Measurements from ENCODE around the gene PRR7. TPM values are rescaled to one million over a fixed set of nuclear protein-coding genes. Genes with fewer than 3 reads are reported as not detected.

The PRR7 gene
- total and polyA plus RNA-seq, 2 of the 4 experiments (the other 2 are of a cell fraction): 1.1 to 10.1 TPM

DNA sequence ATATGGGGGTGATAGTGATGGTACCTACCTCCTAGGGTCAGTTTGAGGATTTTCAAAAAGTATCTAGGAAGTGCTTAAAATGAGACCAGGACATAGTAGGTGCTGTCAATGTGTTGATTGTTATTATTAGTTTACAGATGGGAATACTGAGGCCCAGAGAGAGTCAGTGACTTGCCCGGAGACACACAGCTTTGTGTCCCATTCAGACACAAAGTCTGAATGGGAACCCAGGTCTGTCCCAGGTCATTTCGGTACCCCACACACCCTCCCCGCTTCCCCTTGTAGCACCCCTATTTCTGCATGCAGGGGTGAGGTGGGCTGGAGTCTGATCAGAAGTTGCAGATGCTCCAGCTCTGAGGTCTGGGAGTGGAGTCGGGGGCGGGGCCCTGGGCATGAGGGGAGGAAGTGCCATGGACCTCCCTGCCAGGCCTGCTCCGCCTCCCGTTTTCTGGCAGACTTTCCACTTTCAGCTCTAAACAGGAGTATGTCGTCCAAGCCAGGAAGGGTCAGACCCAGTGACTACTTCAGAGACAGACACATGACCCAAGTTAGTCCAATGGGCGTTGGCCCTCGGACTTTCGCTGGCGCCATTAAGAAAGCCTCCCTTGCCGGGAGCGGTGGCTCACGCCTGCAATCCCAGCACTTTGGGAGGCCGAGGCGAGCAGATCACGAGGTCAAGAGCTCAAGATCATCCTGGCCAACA lies 30.1 kb downstream of the PRR7 start:
- H4K8ac ChIP-seq (ENCODE audit: low read depth in 2 of 2, low read length in 2 of 2): no peak overlapping the region
- no peak overlapping the region for H3K23ac ChIP-seq (ENCODE audit: low read depth, low read length)
- H3K27ac ChIP-seq (ENCODE audit: insufficient read depth, low read length): no peak overlapping the region
- no peak overlapping the region for H3K4me2 ChIP-seq (ENCODE audit: low read depth, low read length)
- H4K5ac ChIP-seq (ENCODE audit: low read depth, low read length): no peak overlapping the region
- intact Hi-C loops (cut with micrococcal nuclease): no loop called here
- WGBS, 2 experiments (ENCODE audit: extremely low coverage in 2 of 2, insufficient read length in 1 of 2): no CpG with 5 or more reads among the region's 18 CpGs
- POLR2A ChIA-PET (ENCODE audit: unreplicated experiment): interaction anchor here (1.0 kb wide), 1 partner anchor 16 kb away, joined by 3 read pairs; no protein-coding TSS in a partner anchor
- in situ Hi-C loops (cut with MboI; ENCODE audit: low sequenced_read_pairs): no loop called here
- no peak overlapping the region for H2AK9ac ChIP-seq (replicated peaks; ENCODE audit: low read depth, low read length, poor library complexity)
- H3K56ac ChIP-seq (ENCODE audit: extremely low read depth, insufficient read depth, low read length): no peak overlapping the region
- BruUV-seq (replicated peaks): no TSS peak
- H4K91ac ChIP-seq (ENCODE audit: insufficient read depth, low read depth, low read length): no peak overlapping the region
- no peak overlapping the region for H2BK5ac ChIP-seq (ENCODE audit: low read depth, low read length, poor library complexity, severe bottlenecking)
- no peak for TF ChIP-seq ELK1 (IDR thresholded peaks at IDR 0.05; ENCODE audit: borderline replicate concordance, low read depth, low read length)
- TF ChIP-seq CEBPB (IDR thresholded peaks at IDR 0.05; ENCODE audit: low read depth, low read length): no peak
- no peak for TF ChIP-seq RAD21 (IDR thresholded peaks at IDR 0.05; ENCODE audit: low read length)
- no peak for TF ChIP-seq RCOR1 (IDR thresholded peaks at IDR 0.05; ENCODE audit: insufficient replicate concordance, low read length)
- TF ChIP-seq CHD1 (IDR thresholded peaks at IDR 0.05; ENCODE audit: low read depth, low read length): no peak
- no peak for TF ChIP-seq MAFK (IDR thresholded peaks at IDR 0.05; ENCODE audit: low read depth, low read length)
- TF ChIP-seq, protein P1, sequence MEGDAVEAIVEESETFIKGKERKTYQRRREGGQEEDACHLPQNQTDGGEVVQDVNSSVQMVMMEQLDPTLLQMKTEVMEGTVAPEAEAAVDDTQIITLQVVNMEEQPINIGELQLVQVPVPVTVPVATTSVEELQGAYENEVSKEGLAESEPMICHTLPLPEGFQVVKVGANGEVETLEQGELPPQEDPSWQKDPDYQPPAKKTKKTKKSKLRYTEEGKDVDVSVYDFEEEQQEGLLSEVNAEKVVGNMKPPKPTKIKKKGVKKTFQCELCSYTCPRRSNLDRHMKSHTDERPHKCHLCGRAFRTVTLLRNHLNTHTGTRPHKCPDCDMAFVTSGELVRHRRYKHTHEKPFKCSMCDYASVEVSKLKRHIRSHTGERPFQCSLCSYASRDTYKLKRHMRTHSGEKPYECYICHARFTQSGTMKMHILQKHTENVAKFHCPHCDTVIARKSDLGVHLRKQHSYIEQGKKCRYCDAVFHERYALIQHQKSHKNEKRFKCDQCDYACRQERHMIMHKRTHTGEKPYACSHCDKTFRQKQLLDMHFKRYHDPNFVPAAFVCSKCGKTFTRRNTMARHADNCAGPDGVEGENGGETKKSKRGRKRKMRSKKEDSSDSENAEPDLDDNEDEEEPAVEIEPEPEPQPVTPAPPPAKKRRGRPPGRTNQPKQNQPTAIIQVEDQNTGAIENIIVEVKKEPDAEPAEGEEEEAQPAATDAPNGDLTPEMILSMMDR (conservative IDR thresholded peaks at IDR 0.05; ENCODE audit: low read depth, low read length): no peak
- no peak overlapping the region for H2BK15ac ChIP-seq (ENCODE audit: low read depth, low read length)
- dilution Hi-C loops (cut with HindIII; ENCODE audit: low sequenced_read_pairs, unreplicated experiment): no loop called here
- peaks cover 0 to 16% of the 10 kb centered on the region in 2 experiments; a peak in 2 of 4 replicates for H3K79me1 ChIP-seq (ENCODE audit: low read depth in 1 of 2, low read length in 2 of 2)
- CTCF ChIA-PET: no interaction called here
- 0 out of 2 replicates have a peak overlapping the region, but pooled peaks have one; percentile 8 for H2AK5ac ChIP-seq (ENCODE audit: low read depth, low read length)
- no peak overlapping the region for H2BK20ac ChIP-seq (ENCODE audit: low read depth, low read length)
- H3K4ac ChIP-seq (ENCODE audit: low read depth, low read length): no peak overlapping the region
- H3K36me3 ChIP-seq (ENCODE audit: control insufficient read depth, insufficient read depth, low read length): peaks cover 20% of the 10 kb centered on the region
- H4K20me1 ChIP-seq (ENCODE audit: insufficient read depth, low read length): peaks cover 46% of the 10 kb centered on the region
- no peak overlapping the region for H3K9ac ChIP-seq (ENCODE audit: low read depth, low read length)
- H3K27me3 ChIP-seq (ENCODE audit: control insufficient read depth, insufficient read depth, low read length): no peaks in the 10 kb centered on the region
- no peak overlapping the region for H2BK120ac ChIP-seq (ENCODE audit: low read depth, low read length)
- no peak overlapping the region for H3K4me3 ChIP-seq (ENCODE audit: insufficient read depth, low read depth, low read length)
- H3K18ac ChIP-seq (ENCODE audit: low read depth, low read length): no peak overlapping the region
- H3K9me1 ChIP-seq (ENCODE audit: insufficient read depth, low read length): peaks cover 9% of the 10 kb centered on the region; the same call in 1 of the 2 replicates
- peak; percentile 68 for DNase-seq
- no peaks in the 10 kb centered on the region for H3K9me3 ChIP-seq (ENCODE audit: control insufficient read depth, insufficient read depth, low read length)
- peak overlapping the region; percentile 18 for H2AFZ ChIP-seq (replicated peaks; ENCODE audit: low read length, poor library complexity)
- ATAC-seq (ENCODE audit: low read depth): peak; percentile 2; the same call in 1 of the 2 replicates
- peaks cover 22% of the 10 kb centered on the region for H3K4me1 ChIP-seq (ENCODE audit: control insufficient read depth, insufficient read depth, low read length)
- no peak overlapping the region for H3K14ac ChIP-seq (replicated peaks; ENCODE audit: low read depth, low read length)

Measured in IMR-90 (cell line).